ENCODE measurements around the gene KCNQ1.
"Not testable (repeated sequence)": the region's sequence is repeated elsewhere in the genome, so short reads cannot be mapped to it uniquely, and the experiment has no call there.

The KCNQ1 gene

DNA sequence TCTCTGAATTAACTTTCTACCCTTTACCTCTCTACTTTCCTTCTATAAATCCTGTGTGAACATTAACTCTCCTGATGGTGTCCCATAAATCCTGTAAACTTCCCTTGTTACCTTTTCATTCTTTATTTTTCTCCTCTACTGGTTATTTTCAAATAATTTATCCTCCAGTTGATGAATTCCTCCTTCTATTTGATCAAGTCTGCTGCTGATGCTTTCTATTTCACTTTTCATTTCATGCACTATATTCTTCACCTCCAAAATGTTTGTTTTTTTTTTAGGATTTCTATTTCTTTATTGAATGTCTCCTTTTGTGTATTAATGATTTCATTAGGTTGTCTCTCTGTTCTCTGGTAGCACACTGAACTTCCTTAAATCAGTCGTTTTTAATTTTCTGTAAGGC is 186.4 kb downstream of the KCNQ1 start:
- DNase-seq = no peak

DNA sequence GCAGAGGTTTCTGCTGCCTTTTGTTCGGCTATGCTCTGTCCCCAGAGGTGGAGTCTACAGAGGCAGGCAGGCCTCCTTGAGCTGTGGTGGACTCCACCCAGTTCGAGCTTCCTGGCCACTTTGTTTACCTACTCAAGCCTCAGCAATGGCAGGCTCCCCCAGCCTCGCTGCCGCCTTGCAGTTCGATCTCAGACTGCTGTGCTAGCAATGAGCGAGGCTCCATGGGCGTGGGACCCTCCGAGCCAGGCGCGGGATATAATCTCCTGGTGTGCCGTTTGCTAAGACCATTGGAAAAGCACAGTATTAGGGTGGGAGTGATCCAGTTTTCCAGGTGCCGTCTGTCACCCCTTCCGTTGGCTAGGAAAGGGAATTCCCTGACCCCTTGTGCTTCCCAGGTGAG is 195.0 kb downstream of the KCNQ1 start:
- DNase-seq = not testable (repeated sequence)

DNA sequence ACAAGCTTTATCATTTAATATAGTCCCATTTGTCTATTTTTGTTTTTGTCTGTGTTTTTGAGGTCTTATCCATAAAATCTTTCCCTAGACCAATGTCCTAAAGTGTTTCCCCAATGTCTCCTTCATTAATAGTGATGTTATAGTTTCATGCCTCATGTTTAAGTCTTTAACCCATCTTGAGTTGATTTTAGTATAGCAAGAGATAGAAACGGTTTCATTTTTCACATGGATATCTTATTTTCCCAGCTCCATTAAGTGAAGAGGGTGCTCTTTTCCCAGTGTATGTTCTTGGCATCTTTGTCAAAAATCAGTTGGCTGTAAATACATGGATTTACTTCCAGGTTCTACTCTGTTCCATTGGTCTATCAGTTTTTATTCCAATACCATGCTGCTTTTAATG is 196.8 kb downstream of the KCNQ1 start:
- DNase-seq = no peak

DNA sequence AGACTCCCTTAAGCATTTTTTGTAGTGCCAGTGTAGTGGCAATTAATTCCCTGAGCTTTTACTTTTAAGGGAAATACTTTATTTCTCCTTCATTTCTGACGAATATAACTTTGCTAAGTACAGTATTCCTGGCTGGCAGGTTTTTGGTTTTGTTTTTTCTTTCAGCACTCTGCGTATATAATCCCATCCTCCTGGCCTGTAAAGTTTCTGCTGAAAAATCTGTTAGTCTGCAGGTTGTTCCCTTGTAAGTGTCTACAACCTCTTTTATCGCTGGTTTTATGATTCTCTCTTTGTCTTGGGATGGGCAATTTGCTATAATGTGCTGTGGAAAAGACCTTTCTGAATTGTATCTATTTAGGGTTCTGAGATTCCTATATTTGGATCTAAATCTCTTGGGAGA is 198.9 kb downstream of the KCNQ1 start:
- no peak for DNase-seq

DNA sequence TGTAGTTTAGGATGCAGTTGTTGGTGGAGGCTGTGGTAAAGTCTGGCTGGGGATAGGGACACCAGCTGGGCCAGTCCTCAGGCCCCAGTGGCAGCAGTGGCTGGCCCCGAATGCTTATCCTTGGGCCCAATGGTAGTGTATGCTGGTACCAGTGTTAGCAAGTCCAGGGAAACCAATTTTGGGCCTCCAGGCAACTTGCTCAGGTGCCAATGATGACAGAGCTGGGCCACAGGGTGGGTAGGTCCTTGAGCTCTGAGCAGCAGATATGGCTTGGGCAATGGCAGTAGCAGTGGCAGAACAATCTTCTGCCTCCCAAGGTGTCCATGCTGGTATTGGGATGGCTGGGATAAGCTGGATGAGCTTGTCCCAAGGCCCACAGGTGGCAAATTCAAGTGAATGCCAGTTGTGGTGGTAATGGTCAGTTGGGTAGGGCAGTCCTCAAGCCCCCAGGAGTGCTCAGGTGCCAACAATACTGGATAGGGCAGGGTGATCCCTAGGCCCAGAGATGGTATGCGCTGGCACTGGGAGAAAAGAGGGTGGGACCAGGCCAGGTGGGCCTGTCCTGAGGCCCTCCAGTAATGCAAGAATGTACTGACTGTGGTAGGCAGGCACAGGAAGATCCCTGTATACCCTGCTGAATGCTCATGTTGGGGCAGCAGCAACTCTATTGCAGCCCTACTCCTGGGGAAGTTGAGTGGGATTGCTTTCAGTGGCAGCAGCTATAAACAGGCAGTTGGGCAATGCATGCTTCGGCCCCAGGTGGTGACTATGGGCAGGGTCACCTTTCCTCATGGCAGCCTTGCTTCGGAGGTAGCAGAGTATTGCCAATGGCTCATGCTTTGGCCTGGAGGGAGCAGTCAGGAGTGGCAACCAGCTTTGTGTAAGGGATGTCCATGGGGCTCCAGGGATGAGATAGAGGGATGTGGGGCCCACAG is 200.3 kb downstream of the KCNQ1 start:
- DNase-seq = no peak

DNA sequence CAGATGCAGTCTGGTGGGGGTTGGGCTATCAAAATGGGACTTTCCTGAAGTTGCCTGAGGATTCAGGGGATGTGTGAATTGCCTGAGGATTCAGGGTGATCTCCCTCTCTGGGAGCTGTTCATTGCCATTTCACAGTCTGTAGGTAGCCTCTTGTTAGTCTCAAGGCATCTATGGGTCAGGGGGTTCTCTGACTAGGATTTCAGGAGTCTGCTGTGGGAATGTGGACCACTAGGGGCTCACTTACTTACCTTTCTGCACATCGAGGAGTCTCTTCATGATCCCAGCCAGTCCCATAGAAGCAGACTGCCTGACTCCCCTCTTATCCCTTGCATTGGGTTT is 200.9 kb downstream of the KCNQ1 start:
- no peak for DNase-seq

DNA sequence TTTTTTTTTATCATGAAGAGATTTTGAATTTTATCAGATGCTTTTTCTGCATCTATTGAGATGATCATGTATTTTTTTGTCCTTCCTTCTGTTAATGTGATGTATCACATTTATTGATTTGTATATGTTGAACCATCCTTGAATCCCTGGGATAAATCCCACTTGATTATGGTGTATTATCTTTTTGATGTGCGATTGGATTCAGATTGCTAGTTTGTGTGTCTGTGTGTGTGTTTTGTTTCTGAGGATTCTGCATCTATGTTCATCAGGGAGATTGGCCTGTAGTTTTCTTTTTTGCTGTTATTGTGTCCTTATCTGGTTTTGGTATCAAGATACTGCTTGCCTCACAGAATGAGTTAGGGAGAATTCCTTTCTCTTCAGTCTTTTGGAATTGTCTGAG is 202.4 kb downstream of the KCNQ1 start:
- DNase-seq = no peak

DNA sequence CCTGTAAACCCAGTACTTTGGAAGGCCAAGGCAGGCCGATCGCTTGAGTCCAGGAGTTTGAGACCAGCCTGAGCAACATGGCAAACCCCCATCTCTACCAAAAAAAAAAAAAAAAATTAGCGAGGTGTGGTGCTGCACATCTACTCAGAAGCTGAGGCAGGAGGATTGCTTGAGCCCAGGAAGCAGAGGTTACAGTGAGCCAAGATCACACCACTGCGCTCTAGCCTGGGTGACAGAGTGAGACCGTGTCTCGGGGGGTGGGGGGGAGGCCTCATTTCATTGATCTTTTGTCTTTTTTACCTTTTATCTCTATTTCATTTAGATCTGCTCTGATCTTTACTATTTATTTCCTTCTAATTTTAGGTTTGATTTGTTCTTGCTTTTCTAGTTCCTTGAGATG is 203.1 kb downstream of the KCNQ1 start:
- no peak for DNase-seq

DNA sequence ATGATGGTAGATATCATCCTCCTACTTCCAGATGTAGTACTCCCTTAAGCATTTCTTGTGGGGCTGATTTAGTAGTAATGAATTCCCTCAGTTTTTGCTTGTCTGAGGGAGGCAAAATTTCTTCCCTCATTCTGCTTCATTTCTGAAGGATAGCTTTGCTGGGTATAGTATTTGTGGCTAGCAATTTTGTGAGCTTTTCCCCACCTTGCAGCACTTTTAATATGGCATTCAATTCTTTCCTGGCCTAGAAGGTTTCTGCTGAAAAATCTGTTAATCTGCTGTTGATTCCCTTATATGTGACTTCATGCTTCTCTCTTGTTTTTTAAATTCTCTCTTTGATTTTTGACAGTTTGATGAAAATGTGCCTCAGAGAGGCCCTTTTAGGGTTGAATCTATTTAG is 204.6 kb downstream of the KCNQ1 start:
- no peak for DNase-seq

DNA sequence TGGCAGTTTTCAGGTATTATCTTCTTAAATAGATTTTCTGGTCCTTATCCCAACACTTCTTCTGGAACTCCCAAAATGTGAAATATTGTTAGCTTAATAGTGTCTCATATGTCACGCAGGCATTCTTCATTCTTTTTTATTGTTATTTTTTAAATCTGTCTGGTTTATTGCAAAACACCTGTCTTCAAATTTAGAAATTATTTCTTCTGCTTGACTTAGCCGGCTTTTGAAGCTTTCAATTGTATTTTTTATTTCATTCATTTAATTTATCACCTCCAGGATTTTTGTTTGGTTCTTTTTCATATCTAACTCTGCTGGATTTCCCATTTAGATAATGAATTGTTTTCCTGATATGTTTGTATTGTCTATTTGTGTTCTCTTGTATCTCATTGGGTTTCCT is 205.0 kb downstream of the KCNQ1 start:
- DNase-seq = no peak

DNA sequence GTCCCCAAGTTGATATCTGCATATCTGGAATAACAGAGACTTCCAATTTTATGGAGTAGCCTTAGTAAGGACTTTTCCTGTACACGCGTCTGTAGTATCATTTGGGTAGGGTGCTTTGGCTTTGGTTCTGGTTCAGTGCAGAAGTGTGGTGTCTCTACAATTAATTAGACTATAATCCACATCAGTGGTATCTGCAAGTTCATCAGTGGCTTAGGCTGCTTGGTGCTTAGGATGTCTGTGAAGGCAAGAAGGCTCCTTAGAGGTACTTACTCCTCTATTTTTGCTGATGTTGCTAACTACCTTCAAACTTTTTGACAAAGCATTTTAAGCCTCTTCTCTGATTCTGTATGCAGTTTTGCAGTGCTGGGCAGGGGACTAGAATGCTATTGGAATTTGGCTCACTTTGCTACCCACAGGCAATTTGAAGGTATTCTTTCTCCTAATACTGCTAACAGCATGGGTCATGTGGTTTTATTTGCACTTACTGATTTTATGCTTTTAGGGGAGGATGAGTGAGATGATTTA is 205.6 kb downstream of the KCNQ1 start:
- DNase-seq = no peak

DNA sequence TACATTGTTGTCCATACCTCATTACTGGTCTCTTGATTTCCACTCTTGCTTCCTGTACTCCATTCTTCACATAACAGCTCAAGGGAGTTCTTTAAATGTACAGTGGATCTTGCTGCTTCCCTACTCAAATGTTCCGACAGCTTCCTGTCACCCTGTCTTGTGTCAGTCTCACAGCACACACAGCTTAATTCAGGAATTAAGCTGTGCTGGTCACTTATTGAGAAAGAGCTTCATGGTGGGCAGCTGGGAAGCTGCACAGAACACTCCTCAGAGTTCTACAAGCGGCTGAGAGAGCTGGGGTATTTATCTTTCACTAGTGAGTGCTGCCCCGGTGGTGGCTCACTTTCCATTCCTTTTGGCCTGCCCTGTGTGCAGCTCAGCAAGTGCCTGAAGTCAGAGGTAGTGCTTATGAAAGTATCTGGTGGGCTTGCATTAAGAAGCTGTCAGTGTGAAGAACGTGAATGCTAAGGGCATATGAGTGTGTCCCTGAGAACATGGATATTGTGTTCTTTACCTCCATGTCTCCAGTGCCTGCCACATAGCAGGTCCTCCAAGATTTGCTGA is 206.3 kb downstream of the KCNQ1 start:
- no peak for DNase-seq

DNA sequence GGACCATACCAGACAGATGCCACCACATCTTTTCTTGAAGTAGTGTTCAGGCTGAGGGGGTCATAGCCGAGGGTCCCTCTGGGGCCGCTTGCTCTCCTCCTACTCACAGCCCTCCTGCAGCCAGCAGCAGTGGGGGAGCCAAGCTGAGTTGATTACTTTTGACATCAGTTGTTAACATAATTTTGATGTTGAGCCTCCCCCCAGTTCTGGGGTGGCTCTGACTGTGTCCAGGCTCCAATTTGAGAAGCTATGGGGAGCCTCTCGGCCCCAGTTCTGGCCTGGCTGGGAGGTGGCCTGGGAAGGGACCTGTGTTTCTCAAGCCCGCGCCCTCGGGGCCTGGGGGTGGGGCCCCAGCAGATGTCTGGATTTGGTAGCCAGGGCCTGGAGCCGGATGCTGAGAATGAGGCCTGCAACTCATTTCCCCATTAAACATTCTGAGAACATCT is 207.0 kb downstream of the KCNQ1 start:
- DNase-seq = no peak

DNA sequence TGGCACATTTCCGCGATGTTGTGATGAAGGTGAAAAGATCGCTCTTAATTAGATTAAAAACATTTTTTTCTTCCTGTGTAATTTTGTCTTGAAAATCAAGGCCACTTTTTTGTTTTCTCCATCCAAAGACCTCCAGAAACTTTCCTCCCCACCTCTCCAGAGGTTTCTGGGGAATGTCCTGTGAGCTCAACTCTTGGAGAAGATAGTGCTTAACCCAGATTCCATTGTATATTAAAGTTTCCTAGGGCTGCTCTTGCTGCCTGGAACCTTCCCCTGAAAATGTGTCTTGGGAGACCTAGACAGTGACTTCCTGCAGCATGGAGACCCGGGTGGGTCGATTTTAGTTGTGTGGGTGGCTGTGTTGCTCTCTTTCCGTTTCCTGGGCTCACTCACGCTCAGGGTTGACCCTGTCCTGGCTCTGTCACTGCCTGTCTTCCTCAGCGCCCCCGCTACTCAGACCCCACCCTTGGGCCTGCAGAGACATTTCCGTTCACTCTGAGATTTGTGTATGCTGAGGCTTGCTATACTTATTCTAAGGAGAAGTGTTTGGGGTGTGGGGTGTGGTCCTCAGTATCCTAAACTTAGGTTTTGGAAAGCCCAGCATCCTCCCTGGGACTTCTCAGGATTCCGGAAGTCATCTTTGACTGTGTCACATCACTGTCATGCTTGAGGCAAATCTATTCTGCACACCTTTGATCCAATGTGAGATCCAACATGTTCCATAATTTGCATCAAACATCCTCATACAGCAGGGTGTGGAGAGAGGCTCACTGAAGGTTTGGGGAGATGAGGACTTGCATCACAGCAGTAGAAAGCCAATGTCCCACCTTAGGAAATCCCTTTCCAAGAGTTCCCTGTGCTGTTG is 207.8 kb downstream of the KCNQ1 start:
- DNase-seq = no peak

DNA sequence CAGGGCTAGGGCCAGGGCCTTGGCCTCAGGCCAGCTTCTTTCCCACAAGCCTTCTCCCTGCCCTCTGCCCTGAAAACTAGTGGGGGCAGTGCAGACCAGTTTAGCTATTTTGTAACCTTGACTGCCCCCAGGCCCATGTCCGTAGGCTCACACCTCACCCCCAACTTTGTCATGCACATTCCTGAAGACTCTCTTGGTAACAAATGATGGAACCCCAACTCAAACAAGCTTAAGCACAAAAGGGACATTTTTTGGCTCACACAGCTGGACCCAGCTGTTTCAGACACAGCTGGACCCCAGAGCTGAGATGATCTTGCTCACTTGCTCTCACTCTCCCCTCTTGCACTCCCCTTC is 208.4 kb downstream of the KCNQ1 start:
- DNase-seq = no peak

DNA sequence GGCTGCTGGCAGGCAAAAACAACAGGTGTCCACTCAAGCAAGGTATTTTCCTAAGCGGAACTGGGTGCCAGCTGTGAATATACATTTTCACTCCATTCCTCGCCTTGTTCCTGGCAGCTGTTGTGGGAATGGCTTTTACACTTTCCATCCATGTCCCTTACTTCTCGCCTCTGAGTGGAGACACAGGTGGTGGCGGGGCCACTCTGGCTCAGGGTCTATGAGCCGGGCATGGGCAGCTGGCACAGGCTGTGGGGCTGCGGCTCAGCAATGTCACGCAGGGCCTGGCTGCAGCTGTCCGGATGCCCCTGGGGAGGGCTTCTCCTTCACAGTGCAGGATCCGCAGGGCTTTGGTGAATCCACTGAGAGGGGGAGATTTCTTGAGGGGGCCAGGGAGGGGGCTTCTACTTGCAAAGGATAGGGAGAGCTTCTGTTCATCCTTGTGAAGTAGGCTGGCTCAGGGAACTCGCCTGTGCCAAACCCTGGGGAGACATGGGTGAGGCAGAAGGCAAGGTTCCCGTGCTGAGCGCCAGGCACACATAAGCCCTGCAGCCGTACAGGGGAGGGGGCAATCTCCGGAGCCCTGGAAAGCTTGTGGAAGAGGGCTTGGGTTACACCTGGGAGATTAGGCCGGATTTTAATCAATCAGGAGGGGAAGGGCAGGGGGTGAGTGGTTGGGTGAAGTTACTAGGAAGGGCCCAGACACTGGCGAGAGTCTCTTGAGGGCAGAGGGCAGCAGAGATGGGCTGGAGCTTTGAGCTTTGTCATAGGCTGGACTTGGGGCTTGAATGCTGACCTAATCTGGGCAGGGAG is 209.3 kb downstream of the KCNQ1 start:
- DNase-seq = no peak

DNA sequence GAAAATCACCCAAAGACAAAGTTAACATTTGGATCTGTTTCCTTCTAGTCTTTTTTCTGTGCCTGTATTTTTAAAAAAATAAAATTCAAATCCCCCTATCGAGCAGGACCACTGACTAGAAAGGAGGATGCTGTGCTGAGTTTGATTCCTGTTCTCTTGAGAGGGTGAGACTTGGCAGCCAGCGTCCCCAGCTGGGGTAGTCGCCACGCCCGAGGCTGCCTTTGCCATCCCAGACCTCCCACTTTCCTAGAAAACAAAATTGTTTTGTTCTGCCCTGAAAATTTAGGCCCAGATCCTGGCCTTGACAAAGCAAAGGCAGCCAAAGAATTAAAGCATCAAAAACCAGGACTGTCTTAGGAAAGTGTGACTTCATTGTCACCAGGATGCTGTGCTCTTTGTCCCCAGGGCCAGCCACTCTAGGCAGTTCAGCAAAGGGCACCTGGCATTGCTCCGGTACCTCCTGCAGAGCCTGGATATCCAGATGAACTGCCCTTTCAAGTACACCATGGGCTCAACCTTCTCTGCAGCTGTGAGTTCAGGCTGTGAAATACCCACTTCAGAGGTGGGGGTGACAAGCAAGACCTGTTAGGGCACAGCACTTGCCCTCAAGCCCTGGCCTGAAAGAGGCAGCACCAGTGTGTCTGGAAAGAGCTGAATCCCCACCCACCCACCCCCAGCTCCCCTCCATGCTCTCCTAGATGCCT is 210.4 kb downstream of the KCNQ1 start:
- DNase-seq = no peak

DNA sequence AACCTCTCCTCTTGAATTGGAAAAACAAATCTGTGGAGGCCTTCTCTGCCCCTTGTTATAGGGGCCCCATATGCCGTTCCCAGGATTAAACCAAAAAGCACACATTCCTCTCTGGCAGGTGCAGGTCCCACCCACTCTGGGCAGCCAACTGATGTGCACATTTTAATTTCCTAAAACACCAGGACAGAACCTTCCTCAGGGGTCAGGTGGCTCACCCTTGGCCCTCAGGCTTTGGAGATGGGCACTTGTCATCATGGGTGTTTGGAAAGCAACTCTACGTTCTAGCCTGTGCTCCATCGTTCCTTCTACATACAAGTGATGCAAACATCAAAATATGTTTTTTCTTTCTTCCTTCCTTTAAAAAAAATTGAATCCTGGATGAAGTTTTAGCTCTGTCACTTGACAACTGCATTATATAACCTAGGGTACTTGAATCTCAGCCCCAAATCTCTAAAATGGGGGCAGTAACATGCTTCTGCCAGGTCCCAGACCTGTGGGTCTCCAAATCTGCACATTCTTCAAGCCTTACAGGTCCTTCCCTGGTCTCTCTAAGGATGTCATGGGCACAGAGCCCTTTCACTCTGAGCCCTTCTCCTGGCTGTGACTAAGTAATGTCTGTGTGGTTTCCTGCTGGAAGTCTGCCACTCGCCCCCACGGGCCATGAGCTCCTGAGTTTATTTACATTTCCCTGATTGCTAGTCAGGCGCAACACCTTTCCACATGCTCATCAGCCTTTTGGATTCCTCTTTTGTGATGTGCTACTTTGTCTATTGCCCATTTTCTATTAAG is 211.2 kb downstream of the KCNQ1 start:
- DNase-seq = peak in 1 of 2 donors; percentile 7

DNA sequence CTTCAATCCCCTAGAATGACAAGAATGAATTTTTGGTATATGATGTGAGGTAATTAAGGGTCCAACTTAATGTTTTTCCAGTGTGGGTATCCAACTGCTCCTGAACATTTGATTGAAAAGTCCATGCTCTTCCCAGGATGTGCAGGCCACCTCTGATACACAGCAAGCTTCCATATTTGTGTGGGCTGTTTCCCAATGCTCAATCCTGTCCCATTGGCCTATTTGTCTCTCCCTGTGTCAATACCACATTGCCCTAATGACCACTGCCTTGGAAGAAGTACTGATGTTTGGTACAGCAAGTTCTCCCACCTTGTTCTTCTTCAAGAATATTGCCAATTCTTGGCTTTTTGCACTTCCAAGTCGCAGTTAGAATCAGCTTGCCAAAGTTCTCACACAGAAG is 212.1 kb downstream of the KCNQ1 start:
- no peak for DNase-seq

DNA sequence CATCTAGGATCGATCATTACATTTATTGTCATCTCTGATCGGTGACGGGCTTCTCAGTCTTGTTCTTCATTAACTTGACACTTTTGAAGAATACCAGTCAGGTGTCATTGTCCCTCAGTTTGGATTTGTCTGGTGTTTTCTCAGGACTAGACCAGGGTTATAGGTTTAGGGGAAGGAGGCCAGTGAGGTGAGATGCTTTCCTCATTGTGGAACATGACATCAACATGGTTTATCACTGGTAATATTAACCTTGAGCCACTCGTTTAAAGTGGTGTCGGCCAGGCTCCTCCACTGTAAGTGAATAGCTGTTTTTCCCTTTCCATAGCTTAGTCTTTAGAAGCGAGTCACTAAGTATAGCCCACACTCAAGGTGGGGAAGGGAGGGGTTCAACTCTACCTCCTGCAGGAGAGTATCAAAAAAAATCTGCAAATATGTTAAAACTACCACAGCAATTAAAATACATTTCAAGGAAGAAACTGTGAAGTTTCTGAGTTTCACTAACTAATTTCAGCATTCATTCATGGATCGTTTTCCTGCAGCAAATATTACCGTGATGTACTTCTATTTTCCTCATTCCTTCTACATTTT is 213.0 kb downstream of the KCNQ1 start:
- no peak for DNase-seq

All from inflammatory macrophage treated with lipopolysaccharide for 1 hour (primary cell).